ENCODE measurements around the gene IWS1. TPM values are rescaled to one million over a fixed set of nuclear protein-coding genes. Genes with fewer than 3 reads are reported as not detected.
"Not testable (repeated sequence)": the region's sequence is repeated elsewhere in the genome, so short reads cannot be mapped to it uniquely, and the experiment has no call there.

The IWS1 gene
- total RNA-seq, 1 experiment from 2014 or later, result 49.8 TPM

- no peak for DNase-seq (ENCODE audit: extremely low read depth, low read depth)
These were observed 4.2 kb upstream of the IWS1 start for GRCh38 chr2:127530245-127531140.

DNA sequence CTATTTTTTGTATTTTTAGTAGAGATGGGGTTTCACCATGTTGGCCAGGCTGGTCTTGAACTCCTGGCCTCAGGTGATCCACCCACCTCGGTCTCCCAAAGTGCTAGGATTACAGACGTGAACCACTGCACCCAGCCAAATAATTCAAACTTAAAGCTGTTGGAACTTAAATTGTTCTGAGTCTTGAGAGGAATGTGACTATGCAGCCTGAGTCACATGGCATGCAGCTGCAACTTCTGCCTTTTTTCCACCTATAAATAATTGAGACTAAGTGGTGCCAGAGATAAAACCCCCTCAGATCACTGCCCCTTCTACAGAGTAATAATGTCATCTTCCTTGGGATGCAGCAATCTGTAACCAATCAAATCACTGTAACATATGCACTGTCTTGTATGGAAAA, 3.1 kb upstream of the IWS1 start:
- DNase-seq (ENCODE audit: extremely low read depth, low read depth), result not testable (repeated sequence)

GRCh38 chr2:127528487-127528886, 2.2 kb upstream of the IWS1 start:
- DNase-seq (ENCODE audit: extremely low read depth, low read depth), result no peak

DNA sequence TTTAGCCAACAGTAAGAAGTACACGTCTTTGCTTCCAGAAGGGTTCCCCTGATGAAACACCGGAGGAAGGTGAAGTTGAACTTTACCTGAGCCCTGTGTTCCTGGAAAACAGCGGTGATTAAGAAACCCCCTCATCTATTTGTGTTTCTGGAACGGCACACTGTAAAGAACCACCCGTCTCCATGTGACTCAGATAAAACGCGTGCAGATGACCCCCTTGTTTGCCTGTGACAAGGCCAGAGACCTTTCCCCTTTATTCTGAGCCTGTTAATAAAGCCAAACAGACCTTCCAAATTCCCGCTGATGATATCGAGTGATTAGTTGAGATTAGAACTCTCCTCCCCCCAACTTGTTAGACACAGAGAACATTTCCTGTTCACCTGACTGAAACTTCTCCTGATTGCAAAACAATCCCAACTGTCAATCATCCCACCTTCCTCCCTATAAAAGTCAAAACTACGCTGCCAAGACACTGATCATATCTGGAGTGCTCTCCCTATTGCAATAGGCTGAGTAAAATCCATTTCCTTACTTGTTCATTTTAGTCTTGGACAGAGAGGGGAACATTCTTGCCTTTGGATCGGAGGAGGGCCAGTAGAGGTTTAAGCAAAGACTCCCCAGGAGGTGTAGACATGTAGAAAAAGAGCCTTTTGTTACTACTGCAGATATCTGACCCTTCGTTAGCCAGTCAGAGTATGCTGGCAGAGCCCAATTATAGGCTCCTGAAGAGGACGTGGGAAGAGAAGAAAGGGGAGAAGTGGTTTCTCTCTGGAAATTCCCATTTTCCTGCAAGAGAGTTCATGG, 914 bp upstream of the IWS1 start:
- DNase-seq (ENCODE audit: extremely low read depth, low read depth), result no peak

- DNase-seq (ENCODE audit: extremely low read depth, low read depth), result no peak
These were observed 578 bp downstream of the IWS1 start for GRCh38 chr2:127525691-127526131.

DNA sequence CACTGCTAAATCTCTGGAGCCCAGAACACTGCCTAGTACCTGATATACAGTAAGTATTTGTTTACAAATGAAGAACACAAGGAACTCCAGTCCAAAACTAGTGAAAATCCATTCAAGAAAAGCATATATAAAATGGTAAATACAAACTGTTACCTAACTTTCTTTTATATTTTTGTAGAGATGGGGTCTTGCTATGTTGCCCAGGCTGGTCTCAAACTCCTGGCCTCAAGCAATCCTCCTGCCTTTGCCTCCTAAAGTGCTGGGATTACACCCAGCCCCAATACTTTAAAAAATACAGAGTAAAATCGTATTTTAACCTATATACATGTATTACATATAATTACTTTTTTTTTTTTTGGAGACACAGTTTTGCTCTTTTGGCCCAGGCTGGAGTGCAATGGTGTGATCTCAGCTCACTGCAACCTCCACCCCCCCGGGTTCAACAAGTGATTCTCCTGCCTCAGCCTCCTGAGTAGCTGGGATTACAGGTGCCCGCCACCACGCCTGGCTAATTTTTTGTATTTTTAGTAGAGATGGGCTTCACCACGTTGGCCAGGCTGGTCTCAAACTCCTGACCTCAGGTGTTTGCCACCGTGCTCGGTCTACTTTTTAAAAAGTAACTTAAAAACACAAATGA, 2.0 kb downstream of the IWS1 start:
- DNase-seq (ENCODE audit: extremely low read depth, low read depth), result not testable (repeated sequence)

DNA sequence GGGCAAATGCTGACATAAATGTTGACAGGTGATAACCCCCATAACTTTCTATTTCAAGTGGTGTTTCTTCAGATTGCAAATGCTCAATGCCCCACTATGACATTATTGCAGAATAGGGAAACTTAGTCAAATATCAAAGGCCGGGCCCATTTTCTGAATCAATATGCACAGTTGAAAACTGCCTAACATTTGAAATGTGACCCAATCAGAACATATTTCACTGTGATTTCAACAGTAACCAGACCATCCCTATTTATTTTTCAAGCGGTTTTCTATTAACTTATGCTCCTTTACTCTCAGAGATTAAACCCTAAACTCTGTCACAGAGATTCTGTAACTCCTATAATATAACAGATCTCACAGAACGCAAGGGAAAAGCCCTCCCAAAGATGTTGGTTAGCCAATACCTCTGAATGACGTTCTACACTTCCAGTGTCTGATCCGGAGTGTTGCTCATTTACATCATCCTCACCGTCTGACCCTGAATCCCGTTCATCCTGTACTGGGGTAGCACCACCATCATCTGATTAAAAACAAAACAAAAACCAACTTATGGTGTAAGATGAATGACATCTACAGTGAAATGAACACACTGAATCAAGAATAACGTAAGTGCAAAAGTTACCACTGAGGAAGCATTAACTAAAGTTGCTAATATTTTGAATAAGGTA, 2.9 kb downstream of the IWS1 start:
- no peak for DNase-seq (ENCODE audit: extremely low read depth, low read depth)

DNA sequence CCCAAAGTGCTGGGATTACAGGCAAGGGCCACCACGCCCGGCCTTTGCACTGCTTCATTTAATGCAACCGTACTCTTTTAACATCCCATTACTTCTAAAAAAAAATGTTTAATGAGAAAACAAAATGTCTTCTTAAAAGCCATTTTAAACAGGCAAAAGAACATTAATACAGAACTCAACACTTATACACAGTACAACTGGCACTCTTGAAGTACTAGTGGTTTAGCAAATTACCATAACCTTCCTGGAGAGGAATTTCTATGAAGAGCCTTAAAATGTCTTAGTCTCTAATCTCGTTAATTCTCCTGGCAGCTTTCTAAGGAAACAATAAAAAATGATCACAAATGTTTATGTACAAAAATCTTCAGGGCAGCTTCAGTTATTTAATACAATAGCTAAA, 5.9 kb downstream of the IWS1 start:
- DNase-seq (ENCODE audit: extremely low read depth, low read depth), result no peak

DNA sequence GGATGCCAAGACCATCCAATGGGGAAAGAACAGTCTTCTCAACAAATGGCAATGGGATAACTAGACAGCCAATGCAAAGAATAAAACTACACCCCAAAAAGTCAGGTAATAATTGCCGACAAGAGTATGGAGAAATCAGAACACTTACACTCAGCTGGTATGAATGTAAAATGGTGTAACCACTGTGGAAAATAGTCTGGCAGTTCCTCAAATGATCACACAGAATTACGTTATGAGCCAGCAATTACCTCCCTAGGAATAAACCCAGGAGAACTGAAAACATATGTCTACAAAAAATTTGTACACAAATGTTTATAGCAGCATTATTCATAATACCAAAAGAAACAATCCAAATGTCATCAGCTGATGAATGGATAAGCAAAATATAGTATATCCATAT, 8.8 kb downstream of the IWS1 start:
- no peak for DNase-seq (ENCODE audit: extremely low read depth, low read depth)

DNA sequence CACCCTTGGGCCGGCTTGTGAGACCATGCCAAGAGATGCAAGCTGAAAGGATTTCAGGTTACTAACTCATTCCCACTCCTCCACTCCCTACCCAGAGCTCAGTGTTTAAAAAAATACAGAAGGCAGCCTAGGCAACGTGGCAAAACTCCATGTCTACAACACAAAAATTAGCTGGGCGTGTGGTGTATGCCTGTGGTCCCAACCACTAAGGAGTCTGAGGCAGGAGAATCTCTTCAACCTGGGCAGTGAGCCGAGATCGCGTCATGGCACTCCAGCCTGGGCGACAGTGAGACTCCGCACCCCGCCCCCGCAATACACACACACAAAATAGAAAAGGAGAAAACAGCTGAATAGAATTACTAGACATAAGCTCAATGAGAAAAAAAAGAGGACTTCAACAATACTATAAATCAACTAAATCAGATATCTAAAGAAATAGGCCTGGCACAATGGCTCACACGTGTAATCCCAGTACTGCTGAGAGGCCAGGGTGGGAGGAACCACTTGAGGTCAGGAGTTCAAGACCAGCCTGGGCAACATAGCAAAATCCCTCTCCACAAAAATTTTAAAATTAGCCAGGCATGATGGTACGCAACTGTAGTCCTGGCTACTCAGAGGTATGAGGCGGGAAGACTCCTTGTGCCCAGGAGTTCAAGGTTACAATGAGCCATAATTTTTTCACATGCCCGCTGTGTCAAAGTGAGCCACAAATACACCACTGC, 10.1 kb downstream of the IWS1 start:
- DNase-seq (ENCODE audit: extremely low read depth, low read depth), result no peak

- DNase-seq (ENCODE audit: extremely low read depth, low read depth), result no peak
These were observed 10.8 kb downstream of the IWS1 start for GRCh38 chr2:127515383-127515915.

DNA sequence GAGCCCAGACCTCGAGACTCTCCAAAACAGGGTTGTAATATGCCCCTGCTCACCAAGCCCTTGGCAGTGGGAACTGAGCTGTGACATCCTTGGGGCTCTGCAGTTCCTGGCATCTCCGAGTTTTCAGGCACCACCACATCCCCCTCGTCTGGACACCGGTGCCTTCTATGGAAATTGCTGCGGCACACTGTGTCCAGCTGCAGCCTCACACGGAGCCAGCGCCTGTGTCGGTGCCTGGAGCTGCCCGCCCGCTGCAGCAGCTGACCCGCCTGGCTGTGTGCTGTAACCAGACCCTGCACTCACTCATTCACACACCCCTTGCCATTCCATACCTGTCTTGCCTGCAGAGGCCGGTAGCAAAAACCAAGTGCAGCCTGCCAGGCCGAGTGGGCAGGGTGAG, 11.8 kb downstream of the IWS1 start:
- DNase-seq (ENCODE audit: extremely low read depth, low read depth), result no peak

- no peak for DNase-seq (ENCODE audit: extremely low read depth, low read depth)
These were observed 12.2 kb downstream of the IWS1 start for GRCh38 chr2:127514076-127514475.

DNA sequence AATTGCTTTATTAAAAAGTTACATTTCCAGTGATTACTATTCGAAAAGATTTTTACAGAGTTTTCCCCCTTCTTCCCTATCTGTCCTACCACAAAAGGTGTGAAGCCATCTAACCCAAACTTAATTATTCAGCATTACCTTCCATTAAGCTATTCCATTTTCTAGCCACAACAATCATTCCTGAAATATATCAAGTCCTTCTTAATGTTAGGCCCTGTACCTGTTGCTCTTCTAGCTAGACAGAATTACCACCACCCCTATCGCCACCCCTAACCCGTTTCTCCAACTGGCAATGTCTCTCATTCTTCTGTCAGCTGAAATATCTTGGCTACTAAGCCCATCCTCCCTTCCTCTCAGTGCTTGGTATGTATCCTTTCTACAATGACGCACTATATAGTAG, 13.9 kb downstream of the IWS1 start:
- DNase-seq (ENCODE audit: extremely low read depth, low read depth), result no peak

DNA sequence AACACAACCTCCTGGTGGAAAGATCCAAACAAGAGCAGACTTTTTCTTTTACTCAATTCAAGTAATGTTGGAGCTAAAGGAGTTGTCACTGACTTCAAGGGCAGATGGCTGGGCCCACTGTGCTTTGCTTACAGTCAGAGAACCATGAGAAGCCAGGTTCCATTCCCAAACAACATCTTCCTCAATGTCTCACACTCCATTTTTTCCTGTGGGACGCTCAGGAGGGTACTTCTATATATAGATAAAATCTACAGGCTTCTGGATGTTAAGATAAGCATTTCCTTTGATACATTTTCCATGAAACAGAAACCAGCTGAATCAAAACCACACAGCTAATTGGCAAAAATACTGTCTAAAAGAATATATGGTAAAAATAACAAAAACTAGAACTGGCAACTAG, 14.4 kb downstream of the IWS1 start:
- DNase-seq (ENCODE audit: extremely low read depth, low read depth), result no peak

DNA sequence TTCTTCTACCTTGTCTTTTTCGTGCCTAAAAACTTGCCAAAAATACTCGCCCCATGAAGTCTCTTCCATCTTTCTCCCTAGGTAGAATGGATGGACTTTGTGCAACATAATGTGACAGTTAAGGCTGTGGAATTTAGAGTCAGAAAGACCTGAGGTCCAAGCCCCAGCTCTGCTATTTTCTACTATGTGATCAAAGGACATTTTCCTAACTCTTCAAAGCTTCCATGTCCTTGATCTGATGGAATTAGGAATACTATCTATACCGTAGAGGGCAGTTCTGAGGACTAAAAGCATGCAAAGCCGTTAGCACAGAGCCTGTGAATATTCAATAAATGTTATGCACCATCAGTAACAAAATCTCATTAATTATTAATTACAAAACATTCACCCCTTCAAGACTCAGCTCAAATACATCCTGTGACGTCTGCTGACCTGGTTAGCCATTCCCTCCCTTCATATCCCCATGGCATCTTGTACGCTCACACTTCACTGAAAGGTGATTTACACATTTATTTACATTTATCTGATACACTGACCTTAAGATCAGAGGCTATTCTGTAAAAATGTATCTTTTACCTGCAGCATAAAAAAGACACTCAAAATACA, 15.1 kb downstream of the IWS1 start:
- DNase-seq (ENCODE audit: extremely low read depth, low read depth), result no peak

- no peak for DNase-seq (ENCODE audit: extremely low read depth, low read depth)
These were observed 16.2 kb downstream of the IWS1 start for GRCh38 chr2:127510073-127510472.

- peak; percentile 86 for DNase-seq (ENCODE audit: extremely low read depth, low read depth)
These were observed 17.7 kb downstream of the IWS1 start for GRCh38 chr2:127508631-127509034.

DNA sequence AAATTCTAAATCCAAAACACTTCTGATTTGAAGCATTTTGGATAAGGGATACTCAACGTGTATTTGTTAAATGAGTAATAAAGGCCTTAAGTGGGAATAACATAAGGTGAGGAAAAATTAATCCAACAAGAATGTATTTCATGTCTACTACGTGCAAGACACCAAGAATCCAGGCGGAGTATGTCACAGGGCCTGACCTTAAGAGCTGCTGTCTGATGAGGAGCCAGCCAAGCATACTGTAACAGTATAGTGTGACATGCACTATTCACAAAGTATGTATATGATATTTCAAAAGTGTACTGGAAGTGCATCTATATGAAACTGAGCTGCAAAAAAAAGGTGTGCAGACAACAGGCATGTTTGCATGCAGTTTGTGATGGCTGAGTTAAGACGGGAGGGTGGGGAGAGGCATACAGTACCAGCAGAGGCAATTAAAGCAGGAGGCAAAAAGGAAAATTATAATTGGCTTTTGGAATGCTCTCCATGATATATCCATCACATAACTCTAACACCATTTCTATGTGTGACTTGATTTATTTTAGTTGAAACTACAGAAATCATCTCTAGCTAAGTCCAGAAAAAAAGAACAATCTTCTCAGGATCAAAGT, 18.2 kb downstream of the IWS1 start:
- peak; percentile 46 for DNase-seq (ENCODE audit: extremely low read depth, low read depth)
